ENCODE measurements around the gene SELENOT.
A peak's percentile ranks its signal among the peaks of the same experiment; 100 is the strongest.

The SELENOT gene

DNA sequence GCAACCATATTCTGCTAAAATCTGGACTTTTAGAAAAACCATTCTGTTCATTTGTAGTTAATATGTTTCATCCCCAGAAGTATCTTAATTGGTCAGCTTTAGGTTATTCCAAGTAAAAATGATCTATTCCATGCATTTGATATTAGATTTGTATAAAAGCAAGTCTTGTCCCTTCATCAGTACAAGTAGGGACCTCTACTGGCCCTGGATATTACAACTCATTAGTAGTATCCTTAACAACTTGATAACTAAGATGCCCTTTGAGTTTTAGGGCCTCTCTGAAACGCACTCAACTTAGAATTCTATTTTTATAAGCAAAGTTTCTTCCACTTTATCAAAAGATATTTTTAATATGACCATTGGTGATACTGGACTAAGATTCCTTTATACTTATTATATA is 25.3 kb upstream of the SELENOT start:
- H3K4me3 ChIP-seq (ENCODE audit: low read depth, low read length), result no peak overlapping the region
- TF ChIP-seq, protein P1, sequence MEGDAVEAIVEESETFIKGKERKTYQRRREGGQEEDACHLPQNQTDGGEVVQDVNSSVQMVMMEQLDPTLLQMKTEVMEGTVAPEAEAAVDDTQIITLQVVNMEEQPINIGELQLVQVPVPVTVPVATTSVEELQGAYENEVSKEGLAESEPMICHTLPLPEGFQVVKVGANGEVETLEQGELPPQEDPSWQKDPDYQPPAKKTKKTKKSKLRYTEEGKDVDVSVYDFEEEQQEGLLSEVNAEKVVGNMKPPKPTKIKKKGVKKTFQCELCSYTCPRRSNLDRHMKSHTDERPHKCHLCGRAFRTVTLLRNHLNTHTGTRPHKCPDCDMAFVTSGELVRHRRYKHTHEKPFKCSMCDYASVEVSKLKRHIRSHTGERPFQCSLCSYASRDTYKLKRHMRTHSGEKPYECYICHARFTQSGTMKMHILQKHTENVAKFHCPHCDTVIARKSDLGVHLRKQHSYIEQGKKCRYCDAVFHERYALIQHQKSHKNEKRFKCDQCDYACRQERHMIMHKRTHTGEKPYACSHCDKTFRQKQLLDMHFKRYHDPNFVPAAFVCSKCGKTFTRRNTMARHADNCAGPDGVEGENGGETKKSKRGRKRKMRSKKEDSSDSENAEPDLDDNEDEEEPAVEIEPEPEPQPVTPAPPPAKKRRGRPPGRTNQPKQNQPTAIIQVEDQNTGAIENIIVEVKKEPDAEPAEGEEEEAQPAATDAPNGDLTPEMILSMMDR (IDR thresholded peaks at IDR 0.05; ENCODE audit: control insufficient read depth, extremely low read depth, insufficient read depth), result 0 out of 2 replicates have a peak, but pooled peaks have one; percentile 11
- DNase-seq (ENCODE audit: low read depth), result no peak

DNA sequence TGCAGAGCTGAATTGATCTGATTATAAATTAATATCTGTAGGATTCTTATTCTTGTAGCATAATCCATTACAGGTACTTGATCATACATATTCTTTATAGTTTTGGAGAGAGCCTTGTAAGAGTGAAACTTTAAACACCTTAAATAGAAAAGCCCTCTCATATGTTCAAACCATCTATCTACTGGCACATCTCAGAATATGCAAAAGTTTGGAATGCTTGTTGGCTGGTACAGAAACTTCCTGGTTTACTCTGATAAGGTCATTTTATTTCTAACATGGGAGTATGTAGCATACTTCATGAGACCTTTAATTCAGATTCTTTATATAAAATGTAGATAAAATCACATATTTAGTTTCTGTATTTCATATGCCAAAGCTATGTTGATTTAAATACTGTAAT is 21.9 kb upstream of the SELENOT start:
- H3K4me3 ChIP-seq (ENCODE audit: low read depth, low read length), result no peak overlapping the region
- no peak for DNase-seq (ENCODE audit: low read depth)
- TF ChIP-seq, protein P1 (IDR thresholded peaks at IDR 0.05; ENCODE audit: control insufficient read depth, extremely low read depth, insufficient read depth), result no peak

- no peak for DNase-seq (ENCODE audit: low read depth)
- H3K4me3 ChIP-seq (ENCODE audit: low read depth, low read length), result no peak overlapping the region
- TF ChIP-seq, protein P1 (IDR thresholded peaks at IDR 0.05; ENCODE audit: control insufficient read depth, extremely low read depth, insufficient read depth), result no peak
Measured at GRCh38 chr3:150582620-150583019, 20.5 kb upstream of the SELENOT start.

DNA sequence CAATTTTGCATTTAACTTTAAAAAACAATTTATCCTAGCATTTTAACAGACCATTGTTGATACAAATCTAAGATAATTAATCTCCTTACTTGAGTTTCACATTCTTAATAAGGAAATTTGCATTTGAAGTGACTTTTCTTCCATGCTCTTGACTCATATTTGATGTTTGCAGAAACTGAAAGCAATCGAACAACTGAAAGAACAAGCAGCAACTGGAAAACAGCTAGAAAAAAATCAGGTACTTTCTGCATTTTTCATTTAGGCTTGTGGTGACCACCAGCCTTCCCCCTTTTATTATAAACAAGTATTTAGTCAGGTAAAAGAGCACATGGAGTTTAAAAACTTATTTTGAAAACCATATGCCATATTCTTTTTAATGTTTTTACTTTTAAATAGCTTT is 20.1 kb upstream of the SELENOT start:
- TF ChIP-seq, protein P1 (IDR thresholded peaks at IDR 0.05; ENCODE audit: control insufficient read depth, extremely low read depth, insufficient read depth), result no peak
- DNase-seq (ENCODE audit: low read depth), result no peak
- no peak overlapping the region for H3K4me3 ChIP-seq (ENCODE audit: low read depth, low read length)

- peak; percentile 38 for DNase-seq (ENCODE audit: low read depth)
- TF ChIP-seq, protein P1 (IDR thresholded peaks at IDR 0.05; ENCODE audit: control insufficient read depth, extremely low read depth, insufficient read depth), result no peak
- H3K4me3 ChIP-seq (ENCODE audit: low read depth, low read length), result no peak overlapping the region
Measured at GRCh38 chr3:150588027-150588830, 14.9 kb upstream of the SELENOT start.

DNA sequence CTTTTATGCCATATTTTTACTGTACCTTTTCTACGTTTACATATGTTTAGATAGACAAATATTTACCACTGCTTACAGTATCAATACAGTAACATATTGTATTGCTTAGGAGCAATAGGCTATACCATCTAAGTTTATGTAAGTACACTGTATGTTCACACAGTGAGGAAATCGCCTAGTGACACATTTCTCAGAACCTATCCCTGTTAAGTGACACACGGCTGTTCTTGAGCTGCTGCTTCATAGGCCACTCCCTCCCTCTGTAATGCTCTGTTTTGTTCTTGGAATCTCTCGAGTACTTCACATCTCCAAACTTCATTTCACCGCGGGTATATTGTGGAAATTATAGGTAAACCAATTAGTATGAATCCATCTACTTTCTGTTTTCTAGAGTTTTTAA is 13.4 kb upstream of the SELENOT start:
- H3K4me3 ChIP-seq (ENCODE audit: low read depth, low read length), result no peak overlapping the region
- no peak for DNase-seq (ENCODE audit: low read depth)
- TF ChIP-seq, protein P1 (IDR thresholded peaks at IDR 0.05; ENCODE audit: control insufficient read depth, extremely low read depth, insufficient read depth), result no peak

DNA sequence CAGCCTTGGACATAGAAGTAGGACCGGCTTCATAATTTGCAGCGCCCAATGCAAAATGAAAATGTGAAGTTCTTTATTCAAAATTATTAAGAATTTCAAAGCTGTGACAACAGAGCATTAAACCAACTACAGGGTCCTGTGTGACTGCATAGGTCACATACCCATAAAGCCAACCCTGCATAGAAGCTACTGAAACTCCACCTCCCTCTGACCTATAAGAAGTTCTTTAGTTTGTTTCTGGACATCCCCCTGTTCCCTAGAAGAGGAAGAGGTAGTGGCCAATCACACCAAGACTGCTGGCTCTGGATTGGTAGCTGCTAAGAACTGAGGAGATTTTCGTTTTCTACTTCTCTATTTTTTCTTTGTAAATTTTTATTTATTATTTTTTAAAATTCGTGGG is 9.0 kb upstream of the SELENOT start:
- H3K4me3 ChIP-seq (ENCODE audit: low read depth, low read length), result no peak overlapping the region
- no peak for DNase-seq (ENCODE audit: low read depth)
- TF ChIP-seq, protein P1 (IDR thresholded peaks at IDR 0.05; ENCODE audit: control insufficient read depth, extremely low read depth, insufficient read depth), result no peak

All from LNCaP clone FGC (cell line).